GM12878 (cell line): ENCODE data around the gene KLHL2. TPM values are rescaled to one million over a fixed set of nuclear protein-coding genes. Genes with fewer than 3 reads are reported as not detected.
"Not testable (repeated sequence)": the region's sequence is repeated elsewhere in the genome, so short reads cannot be mapped to it uniquely, and the experiment has no call there.

Experiments
- ATAC-seq: fragments of 200-7000 bp; cut with Tn5 transposase; 3 replicates; pipeline ENCODE4 v1.9.1; 2020; ENCODE audit warnings: mild to moderate bottlenecking, moderate library complexity
- BruUV-seq: library from RNA; stranded (reverse); fragments of 400-500 nt; replicated peaks from 2 replicates; lab custom pipeline; 2021; lab: Mats Ljungman, UMichigan
- CTCF ChIA-PET: fragments of 300-600 bp; sonication (Branson Sonifier 250); formaldehyde crosslinking; extraction: SDS; loops from one replicate; lab custom pipeline; 2021; ENCODE audit warnings: inconsistent platforms; lab: Yijun Ruan, JAX
- POLR2A ChIA-PET: fragments of 350-600 bp; formaldehyde crosslinking; extraction: SDS; loops from one replicate; lab custom pipeline; 2021; ENCODE audit warnings: inconsistent platforms; lab: Charles Lee
- RAD21 ChIA-PET: fragments of 300-600 bp; sonication (Branson Sonifier 250); formaldehyde crosslinking; loops from one replicate; lab custom pipeline; 2023; ENCODE audit warnings: antibody characterized with exemption; ENCODE audit not compliant: unreplicated experiment; lab: Charles Lee
- SMC1A ChIA-PET: fragments of 300-600 bp; sonication (Branson Sonifier 250); formaldehyde crosslinking; loops from one replicate; lab custom pipeline; 2023; ENCODE audit not compliant: unreplicated experiment, uncharacterized antibody; lab: Charles Lee
- DNase-seq: peaks from one replicate; pipeline ENCODE4 v3.0.0-alpha.2; 2011; ENCODE audit warnings: low read depth, low spot score
- FAIRE-seq: peaks from 3 replicates; lab custom pipeline; 2011; peaks lifted over from hg19 to GRCh38; lab: Jason Lieb, UNC
- H2AFZ ChIP-seq: 2 replicates; pipeline ENCODE4 v1.6.0; 2011; ENCODE audit warnings: low read depth, low read length, control low read depth; ENCODE audit not compliant: control insufficient read depth
- H3K27ac ChIP-seq: 2 replicates; pipeline ENCODE4 v1.5.1; 2011; ENCODE audit warnings: control low read depth; ENCODE audit not compliant: control insufficient read depth, insufficient read depth
- H3K27me3 ChIP-seq, 2 experiments: replicated peaks in 1 of 2; 2 replicates each; pipeline versions ENCODE4 v1.6.0 to v1.6.1; 2011; ENCODE audit warnings: low read length in 1 of 2; ENCODE audit not compliant: control insufficient read depth in 2 of 2, insufficient read depth in 2 of 2
- H3K36me3 ChIP-seq, 2 experiments: 2 replicates each; pipeline ENCODE4 v1.5.1; 2011; ENCODE audit warnings: low read length in 1 of 2; ENCODE audit not compliant: control insufficient read depth in 2 of 2, insufficient read depth in 2 of 2
- H3K4me1 ChIP-seq: 2 replicates; pipeline ENCODE4 v1.6.1; 2011; ENCODE audit warnings: mild to moderate bottlenecking, low read length, moderate library complexity, mixed read lengths; ENCODE audit not compliant: control insufficient read depth, insufficient read depth
- H3K4me2 ChIP-seq: 2 replicates; pipeline ENCODE4 v1.6.0; 2011; ENCODE audit warnings: control low read depth; ENCODE audit not compliant: control insufficient read depth, insufficient read depth
- H3K4me3 ChIP-seq: fragments of 200-600 bp; sonication (generic); 2 replicates; pipeline ENCODE4 v1.5.1; 2016
- H3K79me2 ChIP-seq: 2 replicates; pipeline ENCODE4 v1.6.0; 2011; ENCODE audit warnings: low read length; ENCODE audit not compliant: control insufficient read depth, insufficient read depth
- H3K9ac ChIP-seq: 2 replicates; pipeline ENCODE4 v1.8.0; 2011; ENCODE audit warnings: low read length, control low read depth, mixed read lengths; ENCODE audit not compliant: control insufficient read depth, insufficient read depth
- H3K9me3 ChIP-seq: replicated peaks from 3 replicates; pipeline ENCODE4 v1.5.1; 2011; ENCODE audit warnings: mild to moderate bottlenecking, low read length; ENCODE audit not compliant: control insufficient read depth, insufficient read depth
- H4K20me1 ChIP-seq: 2 replicates; pipeline ENCODE4 v1.6.0; 2011; ENCODE audit not compliant: control insufficient read depth, insufficient read depth
- HDAC6 ChIP-seq: fragments of 200-600 bp; sonication (generic); IDR thresholded peaks from one replicate; pipeline ENCODE4 v1.8.0; 2017; ENCODE audit warnings: antibody characterized with exemption; ENCODE audit not compliant: unreplicated experiment
- NFIC ChIP-seq: IDR thresholded peaks from 2 replicates; pipeline ENCODE4 v1.6.1; 2012; ENCODE audit warnings: low read depth, mild to moderate bottlenecking, inconsistent platforms, low read length, moderate library complexity
- WGBS: methylation state at CpG from one replicate; pipeline ENCODE4 v1.1.6; 2016; ENCODE audit warnings: low lambda C conversion rate; ENCODE audit not compliant: insufficient replicate concordance, insufficient coverage; ENCODE audit errors: missing lambda C conversion rate; 5-methylcytosine and 5-hydroxymethylcytosine counted together
- in situ Hi-C: fragments of 300-500 bp; cut with MboI; formaldehyde crosslinking; loops from 9 replicates; pipeline ENCODE4 v1.14.3; 2018; ENCODE audit warnings: mixed read lengths
- intact Hi-C: fragments of 100-400 bp; cut with micrococcal nuclease; formaldehyde crosslinking; loops from one replicate; pipeline ENCODE4 v1.14.2; 2022; ENCODE audit not compliant: unreplicated experiment
- polyA plus RNA-seq, 11 experiments: library from polyadenylated mRNA; depleted of rRNA in 4 of 11; unstranded in 6 of 11; stranded (reverse) in 5 of 11; fragments of >200 nt; fragmentation: Nextera tagmentation in 4 of 11; fragmentation: Illumina TruSeq in 1 of 11; extraction: Ambion mirVana in 4 of 11; extraction: Trizol in 1 of 11; gene quantifications; 1 replicate in 1 of 11; 2 replicates in 10 of 11; pipeline versions ENCODE4 v1.2.1 to v1.2.3, GENCODE V29; 2011 to 2016; ENCODE audit warnings: inconsistent platforms in 2 of 11, missing spikeins in 2 of 11, low read depth in 1 of 11
- total RNA-seq, 4 experiments: library from RNA; depleted of rRNA in 3 of 4; stranded (reverse); fragments of >200 nt in 3 of 4; fragmentation: Illumina TruSeq in 1 of 4; extraction: Trizol in 1 of 4; gene quantifications; 2 replicates each; pipeline versions ENCODE4 v1.2.1 to v1.2.3, GENCODE V29; 2013 to 2021
- TF ChIP-seq, protein P1 (sequence below): fragments of 450-650 bp; formaldehyde crosslinking; IDR thresholded peaks from 2 replicates; pipeline ENCODE4 v1.5.0; 2022; ENCODE audit warnings: mild to moderate bottlenecking, missing genetic modification characterization

KLHL2 gene
- total and polyA plus RNA-seq, 10 of the 15 experiments (the other 5 are each of a cell fraction or from before 2014, with no cell fraction given): 4.8 to 22.8 (median 12.9) TPM

GRCh38 chr4:165286619-165287340 is 79.4 kb downstream of the KLHL2 start:
- SMC1A ChIA-PET, H3K9ac ChIP-seq, CTCF ChIA-PET, BruUV-seq, H2AFZ ChIP-seq, H3K36me3 ChIP-seq, DNase-seq, H3K79me2 ChIP-seq, H4K20me1 ChIP-seq, in situ Hi-C loops, intact Hi-C loops, H3K4me3 ChIP-seq, H3K9me3 ChIP-seq, H3K27me3 ChIP-seq, POLR2A ChIA-PET, RAD21 ChIA-PET, H3K27ac ChIP-seq: not testable (repeated sequence)
- FAIRE-seq (peak; percentile 7), ATAC-seq (peak; percentile 81)
- Histone ChIP-seq H3K4me2 (peak overlapping the region; percentile 59; the same call in 1 of the 2 replicates), H3K4me1 (peaks cover 20% of the 10 kb centered on the region)
- 25% methylated on average over 4 of the region's 4 CpGs for WGBS

- FAIRE-seq (no peak), DNase-seq (no peak), ATAC-seq (peak; percentile 64)
- no peak overlapping the region for H3K9ac ChIP-seq
- POLR2A ChIA-PET: no interaction called here
- no peaks in the 10 kb centered on the region for H4K20me1 ChIP-seq
- no peaks in the 10 kb centered on the region for H3K36me3 ChIP-seq
- in situ Hi-C loops: no loop called here
- peaks cover 20% of the 10 kb centered on the region for H3K4me1 ChIP-seq
- H3K4me2 ChIP-seq: no peak overlapping the region; the same call in 1 of the 2 replicates
- BruUV-seq: no TSS peak
- H2AFZ ChIP-seq: no peak overlapping the region
- intact Hi-C loops: no loop called here
- RAD21 ChIA-PET: interaction anchor here (0.9 to 1.0 kb wide), 2 partner anchors 9 to 76 kb away, joined by 3 to 4 read pairs; no protein-coding TSS in a partner anchor
- no peak overlapping the region for H3K4me3 ChIP-seq
- SMC1A ChIA-PET: interaction anchor here (0.9 to 1.4 kb wide), 4 partner anchors 14 to 169 kb away, joined by 3 to 4 read pairs (median 3); no protein-coding TSS in a partner anchor
- whole genome bisulfite sequencing: 19% methylated on average over 3 of the region's 3 CpGs
- H3K9me3 ChIP-seq: no peaks in the 10 kb centered on the region; the same call in 2 of the 3 replicates
- CTCF ChIA-PET: no interaction called here
- no peak overlapping the region for H3K27ac ChIP-seq
- H3K27me3 ChIP-seq: no peaks in the 10 kb centered on the region
- no peak for TF ChIP-seq HDAC6
- TF ChIP-seq, protein P1, sequence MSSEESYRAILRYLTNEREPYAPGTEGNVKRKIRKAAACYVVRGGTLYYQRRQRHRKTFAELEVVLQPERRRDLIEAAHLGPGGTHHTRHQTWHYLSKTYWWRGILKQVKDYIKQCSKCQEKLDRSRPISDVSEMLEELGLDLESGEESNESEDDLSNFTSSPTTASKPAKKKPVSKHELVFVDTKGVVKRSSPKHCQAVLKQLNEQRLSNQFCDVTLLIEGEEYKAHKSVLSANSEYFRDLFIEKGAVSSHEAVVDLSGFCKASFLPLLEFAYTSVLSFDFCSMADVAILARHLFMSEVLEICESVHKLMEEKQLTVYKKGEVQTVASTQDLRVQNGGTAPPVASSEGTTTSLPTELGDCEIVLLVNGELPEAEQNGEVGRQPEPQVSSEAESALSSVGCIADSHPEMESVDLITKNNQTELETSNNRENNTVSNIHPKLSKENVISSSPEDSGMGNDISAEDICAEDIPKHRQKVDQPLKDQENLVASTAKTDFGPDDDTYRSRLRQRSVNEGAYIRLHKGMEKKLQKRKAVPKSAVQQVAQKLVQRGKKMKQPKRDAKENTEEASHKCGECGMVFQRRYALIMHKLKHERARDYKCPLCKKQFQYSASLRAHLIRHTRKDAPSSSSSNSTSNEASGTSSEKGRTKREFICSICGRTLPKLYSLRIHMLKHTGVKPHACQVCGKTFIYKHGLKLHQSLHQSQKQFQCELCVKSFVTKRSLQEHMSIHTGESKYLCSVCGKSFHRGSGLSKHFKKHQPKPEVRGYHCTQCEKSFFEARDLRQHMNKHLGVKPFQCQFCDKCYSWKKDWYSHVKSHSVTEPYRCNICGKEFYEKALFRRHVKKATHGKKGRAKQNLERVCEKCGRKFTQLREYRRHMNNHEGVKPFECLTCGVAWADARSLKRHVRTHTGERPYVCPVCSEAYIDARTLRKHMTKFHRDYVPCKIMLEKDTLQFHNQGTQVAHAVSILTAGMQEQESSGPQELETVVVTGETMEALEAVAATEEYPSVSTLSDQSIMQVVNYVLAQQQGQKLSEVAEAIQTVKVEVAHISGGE (CRISPR knock-in tag): no peak
- 0 out of 2 replicates have a peak, but pooled peaks have one; percentile 29 for TF ChIP-seq NFIC
- H3K79me2 ChIP-seq: no peaks in the 10 kb centered on the region
Measured at GRCh38 chr4:165288226-165288625, 80.9 kb downstream of the KLHL2 start.
